A549 treated with RU486 at 1 μM for 4 hours (cell line): Measurements from ENCODE around the gene LY6G5C. TPM values are rescaled to one million over a fixed set of nuclear protein-coding genes. Genes with fewer than 3 reads are reported as not detected.

Experiments
- total RNA-seq: library from RNA; stranded (reverse); fragments of 200-300 nt; extraction: Qiagen RNA extraction; gene quantifications from 5 replicates; pipeline ENCODE4 v1.2.3, GENCODE V29; 2022; ENCODE audit warnings: low read depth

The LY6G5C gene
- total RNA-seq, 1 experiment from 2014 or later, result 1.9 TPM

Other genes starting within 250 kb of the LY6G5C start
- gene MICB, start 182.9 kb downstream of the LY6G5C start, total RNA-seq, result 6.0 to 8.4 TPM (median 7.5 TPM) in 5 replicates
- not detected in 5 replicates for gene MCCD1, start 152.1 kb downstream of the LY6G5C start, total RNA-seq
- 340 to 430 TPM (median 406 TPM) in 5 replicates for gene DDX39B, start 139.1 kb downstream of the LY6G5C start, total RNA-seq
- 0.48 to 0.86 TPM (median 0.65 TPM) in 5 replicates for gene ATP6V1G2, start 134.5 kb downstream of the LY6G5C start, total RNA-seq
- gene NFKBIL1, start 133.5 kb downstream of the LY6G5C start, total RNA-seq, result 9.3 to 11.8 TPM (median 11.3 TPM) in 5 replicates
- gene LTA, start 108.8 kb downstream of the LY6G5C start, total RNA-seq, result 0.10 TPM in 1 of 5 replicates, not detected in the others
- gene TNF, start 105.5 kb downstream of the LY6G5C start, total RNA-seq, result 0.10 to 0.19 TPM in 2 of 5 replicates, not detected in the others
- gene LTB, start 98.6 kb downstream of the LY6G5C start, total RNA-seq, result 0.25 to 0.57 TPM (median 0.49 TPM) in 4 of 5 replicates, not detected in the other
- 0.28 to 1.3 TPM in 2 of 5 replicates, not detected in the others for gene LST1, start 94.8 kb downstream of the LY6G5C start, total RNA-seq
- not detected in 5 replicates for gene NCR3, start 88.1 kb downstream of the LY6G5C start, total RNA-seq
- gene AIF1, start 65.8 kb downstream of the LY6G5C start, total RNA-seq, result not detected in 5 replicates
- gene PRRC2A, start 60.4 kb downstream of the LY6G5C start, total RNA-seq, result 64.9 to 89.6 TPM (median 85.2 TPM) in 5 replicates
- gene BAG6, start 28.4 kb downstream of the LY6G5C start, total RNA-seq, result 107 to 155 TPM (median 142 TPM) in 5 replicates
- gene APOM, start 25.2 kb downstream of the LY6G5C start, total RNA-seq, result 2.8 to 3.3 TPM (median 2.9 TPM) in 5 replicates
- 10.4 to 12.9 TPM (median 12.5 TPM) in 5 replicates for gene C6orf47, start 20.3 kb downstream of the LY6G5C start, total RNA-seq
- 10.0 to 13.7 TPM (median 13.3 TPM) in 5 replicates for gene GPANK1, start 16.1 kb downstream of the LY6G5C start, total RNA-seq
- 168 to 197 TPM (median 178 TPM) in 5 replicates for gene CSNK2B, start 15.0 kb downstream of the LY6G5C start, total RNA-seq
- gene LY6G5B, start 11.1 kb downstream of the LY6G5C start, total RNA-seq, result 3.7 to 6.0 TPM (median 4.3 TPM) in 5 replicates
- 14.1 to 20.1 TPM (median 18.3 TPM) in 5 replicates for gene ABHD16A, start 22.3 kb upstream of the LY6G5C start, total RNA-seq
- gene LY6G6F, start 25.8 kb upstream of the LY6G5C start, total RNA-seq, result not detected in 5 replicates
- gene LY6G6D, start 34.3 kb upstream of the LY6G5C start, total RNA-seq, result not detected in 5 replicates
- gene LY6G6C, start 40.7 kb upstream of the LY6G5C start, total RNA-seq, result 0.20 TPM in 1 of 5 replicates, not detected in the others
- gene MPIG6B, start 42.3 kb upstream of the LY6G5C start, total RNA-seq, result not detected in 5 replicates
- 26.5 to 32.4 TPM (median 29.4 TPM) in 5 replicates for gene DDAH2, start 48.2 kb upstream of the LY6G5C start, total RNA-seq
- gene CLIC1, start 55.5 kb upstream of the LY6G5C start, total RNA-seq, result 476 to 542 TPM (median 495 TPM) in 5 replicates
- gene MSH5, start 58.9 kb upstream of the LY6G5C start, total RNA-seq, result 10.2 to 14.3 TPM (median 13.0 TPM) in 5 replicates
- gene SAPCD1, start 81.6 kb upstream of the LY6G5C start, total RNA-seq, result 2.0 to 4.2 TPM (median 3.7 TPM) in 5 replicates
- 1.2 to 2.0 TPM (median 1.7 TPM) in 5 replicates for gene VWA7, start 96.3 kb upstream of the LY6G5C start, total RNA-seq
- gene VARS1, start 114.7 kb upstream of the LY6G5C start, total RNA-seq, result 50.9 to 59.8 TPM (median 55.8 TPM) in 5 replicates
- gene LSM2, start 125.9 kb upstream of the LY6G5C start, total RNA-seq, result 54.4 to 77.8 TPM (median 60.7 TPM) in 5 replicates
- 1.2 to 1.5 TPM (median 1.2 TPM) in 5 replicates for gene HSPA1L, start 134.2 kb upstream of the LY6G5C start, total RNA-seq
- 157 to 340 TPM (median 232 TPM) in 5 replicates for gene HSPA1A, start 134.5 kb upstream of the LY6G5C start, total RNA-seq
- 120 to 260 TPM (median 177 TPM) in 5 replicates for gene HSPA1B, start 146.7 kb upstream of the LY6G5C start, total RNA-seq
- gene NEU1, start 181.8 kb upstream of the LY6G5C start, total RNA-seq, result 21.7 to 35.4 TPM (median 28.7 TPM) in 5 replicates
- 0.07 to 0.30 TPM in 2 of 5 replicates, not detected in the others for gene SLC44A4, start 197.9 kb upstream of the LY6G5C start, total RNA-seq
- gene EHMT2, start 216.6 kb upstream of the LY6G5C start, total RNA-seq, result 22.5 to 32.0 TPM (median 30.5 TPM) in 5 replicates
- gene ZBTB12, start 221.0 kb upstream of the LY6G5C start, total RNA-seq, result 3.1 to 4.9 TPM (median 4.2 TPM) in 5 replicates
- gene C2, start 246.7 kb upstream of the LY6G5C start, total RNA-seq, result 0.15 to 0.45 TPM (median 0.35 TPM) in 5 replicates